HG03571 (cell line): ENCODE results near the gene ASTL.

Source experiments
- ATAC-seq: cut with Tn5 transposase; IDR thresholded peaks from one replicate; pipeline ENCODE4 v1.9.1; 2021; ENCODE audit not compliant: unreplicated experiment

The ASTL gene

DNA sequence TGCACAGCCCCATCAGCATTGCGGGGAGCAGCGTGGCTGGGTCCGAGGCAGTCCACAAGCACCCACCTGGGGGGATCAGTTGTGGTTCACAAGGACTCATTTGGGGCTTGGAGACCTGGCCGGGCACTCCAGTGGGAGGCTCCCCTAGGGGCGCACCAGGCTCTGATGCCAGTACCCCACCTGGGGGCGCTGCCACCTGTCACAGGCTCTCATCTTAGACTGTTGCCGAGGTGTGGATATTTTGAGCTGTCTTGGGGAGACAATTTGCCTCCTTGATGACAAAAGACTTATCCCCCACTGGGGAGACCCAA lies 25.0 kb downstream of the ASTL start:
- no peak for ATAC-seq

- no peak for ATAC-seq
Observed at GRCh38 chr2:96112501-96113366, 25.6 kb downstream of the ASTL start.

- no peak for ATAC-seq
Observed at GRCh38 chr2:96111823-96112500, 26.3 kb downstream of the ASTL start.

DNA sequence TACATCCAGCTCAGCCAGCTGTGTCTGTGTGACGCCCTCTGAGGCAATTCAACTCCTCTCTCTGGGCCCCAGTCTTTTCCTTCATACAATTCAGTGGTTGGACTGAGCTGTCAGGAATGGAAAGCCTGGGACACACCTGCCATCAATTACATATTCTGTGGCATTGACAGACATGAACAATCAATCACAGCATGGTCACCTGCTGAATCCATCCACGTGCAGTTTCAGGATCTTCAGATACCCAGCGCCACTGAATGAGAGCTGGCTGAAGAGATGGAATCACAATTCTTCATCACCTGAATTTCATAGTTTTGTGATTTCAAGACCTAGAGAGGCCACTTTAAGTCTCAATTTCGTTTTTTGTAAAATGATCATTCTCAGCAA lies 27.1 kb downstream of the ASTL start:
- ATAC-seq: no peak

DNA sequence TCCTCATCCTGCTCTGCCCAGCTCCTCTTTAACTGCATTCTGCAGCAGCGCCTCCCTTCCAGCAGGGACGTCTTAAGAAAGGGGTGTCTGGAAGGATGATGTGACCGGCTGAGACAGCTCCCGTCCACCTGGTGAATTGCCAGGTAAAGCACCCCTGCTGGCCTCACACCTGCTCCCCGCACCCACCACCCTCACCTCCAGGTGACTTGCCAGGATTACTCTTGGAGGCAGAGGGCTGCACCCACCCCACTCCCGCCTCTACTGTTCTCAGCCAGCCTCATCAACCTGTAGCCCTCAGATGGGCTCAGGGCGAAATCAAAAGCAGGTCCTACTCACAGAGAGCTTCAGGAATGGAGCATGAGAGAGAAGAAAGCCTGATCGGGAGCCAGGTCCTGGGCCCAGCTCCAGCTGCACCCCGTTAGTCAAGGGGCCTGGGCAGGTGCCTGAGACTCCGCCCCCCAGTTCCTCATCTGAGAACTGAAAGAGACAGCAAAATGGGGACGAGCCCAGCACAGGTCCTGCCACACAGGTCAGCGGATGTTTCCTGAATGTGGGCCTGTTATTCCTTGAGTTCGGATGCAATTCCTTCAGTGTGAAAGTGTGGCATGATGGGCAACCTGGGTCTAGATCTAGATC lies 27.6 kb downstream of the ASTL start:
- no peak for ATAC-seq

- no peak for ATAC-seq
Observed at GRCh38 chr2:96109931-96110511, 28.3 kb downstream of the ASTL start.

DNA sequence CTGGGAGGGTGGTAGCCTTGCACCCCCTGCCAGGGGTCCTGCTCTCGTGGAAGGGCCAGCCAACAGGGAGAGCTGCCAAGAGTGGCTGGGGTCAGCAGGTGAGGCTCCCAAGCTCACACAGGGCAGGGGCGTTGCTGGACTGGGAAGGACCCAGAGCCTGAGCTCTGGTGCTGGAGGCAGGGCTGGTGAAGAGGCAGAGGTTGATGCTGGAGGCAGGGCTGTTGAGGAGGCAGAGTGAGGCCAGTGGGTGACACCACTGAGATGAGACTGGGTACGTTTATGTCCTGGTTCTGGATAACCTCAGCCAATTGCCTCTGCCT lies 29.0 kb downstream of the ASTL start:
- ATAC-seq: no peak

DNA sequence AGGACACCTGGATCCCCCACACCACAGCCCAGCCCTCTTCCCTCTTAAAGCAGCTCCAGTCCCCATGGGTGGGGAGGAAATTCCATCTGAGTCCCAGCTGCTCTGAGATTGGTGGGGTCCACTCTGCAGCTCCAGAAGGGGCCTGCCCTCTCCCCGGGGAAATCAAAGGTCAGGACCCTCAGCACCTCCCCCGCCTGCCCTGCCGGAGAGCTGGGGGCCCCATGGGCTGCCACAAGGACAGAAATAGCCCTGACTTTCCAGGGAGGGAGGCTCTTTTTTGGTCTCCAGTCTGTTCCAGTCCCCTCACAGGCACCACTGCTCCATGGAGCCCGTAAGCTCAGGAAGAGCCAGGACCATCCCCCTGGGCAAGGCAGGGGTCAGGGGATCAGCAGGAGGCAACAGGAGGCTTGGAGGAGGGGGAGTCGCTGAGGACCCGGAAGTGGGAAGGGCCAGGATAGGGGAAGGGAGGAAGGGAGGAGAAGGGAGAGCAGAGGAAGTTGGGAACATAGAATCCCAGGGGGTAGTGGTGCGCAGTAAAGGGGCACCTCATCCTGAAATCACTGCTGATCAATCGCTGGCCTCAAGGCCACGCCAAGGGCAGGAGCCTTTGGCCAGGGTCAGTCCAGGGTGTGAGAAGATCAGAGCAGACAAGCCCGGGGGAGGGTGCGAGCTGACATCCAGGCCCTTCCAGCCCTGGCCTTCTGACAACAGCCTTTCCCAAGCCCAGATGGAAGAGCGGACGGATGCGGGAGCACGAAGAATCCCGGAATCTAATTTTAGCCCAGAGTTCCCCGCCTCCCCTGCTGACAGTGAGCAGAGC lies 29.6 kb downstream of the ASTL start:
- ATAC-seq: no peak

DNA sequence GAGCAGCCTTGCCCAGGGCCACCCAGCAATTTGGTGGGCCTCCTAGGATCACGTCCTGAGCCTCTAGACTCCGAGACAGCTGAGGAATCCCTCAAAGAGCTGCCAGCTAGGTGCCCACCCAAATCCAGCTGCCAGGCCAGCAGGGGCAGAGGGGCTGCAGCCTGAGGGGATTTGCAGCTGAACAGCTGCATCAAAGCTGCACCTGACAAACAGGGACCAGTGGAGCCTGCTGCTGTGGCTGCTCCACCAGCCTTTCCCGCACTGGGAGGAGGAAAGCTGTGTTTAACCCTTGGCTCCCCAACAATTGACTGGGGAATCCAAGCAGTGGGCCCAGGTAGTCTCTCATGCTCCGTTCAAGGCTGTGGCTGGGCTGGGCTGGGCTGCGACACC lies 30.2 kb downstream of the ASTL start:
- no peak for ATAC-seq

DNA sequence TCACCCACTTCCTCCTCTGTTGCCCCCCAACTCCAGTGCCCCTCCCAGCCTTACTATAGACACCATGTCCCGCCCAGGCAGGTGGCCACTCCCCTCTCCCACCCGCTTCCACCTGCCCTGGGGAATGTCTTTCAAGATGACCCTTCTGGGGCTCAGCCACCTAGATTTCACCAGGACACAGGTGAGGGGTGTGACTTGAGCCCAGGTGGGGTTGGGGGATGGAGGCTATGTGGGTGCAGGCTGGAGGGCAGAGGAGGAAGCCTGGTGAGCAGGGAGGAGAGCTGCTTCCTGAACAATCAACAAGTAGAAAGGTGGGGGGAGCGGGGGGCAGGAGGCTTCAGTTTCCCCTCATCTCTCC lies 30.6 kb downstream of the ASTL start:
- no peak for ATAC-seq

DNA sequence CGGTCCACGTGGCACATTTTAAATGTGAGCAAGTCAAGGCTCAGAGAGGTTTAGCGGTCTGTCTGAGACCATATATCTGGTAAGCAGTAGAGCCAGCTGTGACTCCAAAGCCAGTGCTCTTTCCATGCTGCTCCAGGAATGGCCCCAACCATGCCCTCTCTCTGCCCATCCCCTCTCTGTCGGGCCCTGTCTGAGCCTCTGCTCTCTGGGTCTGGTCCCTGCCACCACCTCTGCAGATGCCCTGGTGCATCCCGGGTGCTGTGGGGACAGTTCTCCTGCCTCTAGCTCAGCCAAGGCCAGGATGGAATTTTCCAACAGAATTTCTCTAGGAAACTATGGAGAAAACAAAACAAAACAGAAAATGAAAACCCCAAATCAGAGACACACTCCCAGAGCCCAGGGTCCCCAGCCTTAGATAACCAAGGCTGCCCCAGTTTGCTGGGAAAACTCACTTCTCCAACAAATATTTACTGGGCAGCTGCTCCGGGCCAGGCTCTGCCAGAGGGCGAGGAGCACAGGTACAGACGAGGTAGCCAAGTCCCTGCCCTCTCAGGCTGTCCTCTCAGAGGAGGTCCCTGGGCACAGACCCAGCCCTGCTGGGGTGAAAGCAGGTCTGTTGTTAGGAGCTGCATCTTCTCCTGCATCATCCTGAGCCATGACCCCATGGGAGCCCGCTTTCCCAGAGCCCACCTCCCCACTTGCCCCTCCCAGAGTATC lies 31.2 kb downstream of the ASTL start:
- ATAC-seq: no peak

GRCh38 chr2:96105994-96106715 lies 32.1 kb downstream of the ASTL start:
- ATAC-seq: no peak

- ATAC-seq: no peak
Observed at GRCh38 chr2:96105152-96105915, 33.0 kb downstream of the ASTL start.

DNA sequence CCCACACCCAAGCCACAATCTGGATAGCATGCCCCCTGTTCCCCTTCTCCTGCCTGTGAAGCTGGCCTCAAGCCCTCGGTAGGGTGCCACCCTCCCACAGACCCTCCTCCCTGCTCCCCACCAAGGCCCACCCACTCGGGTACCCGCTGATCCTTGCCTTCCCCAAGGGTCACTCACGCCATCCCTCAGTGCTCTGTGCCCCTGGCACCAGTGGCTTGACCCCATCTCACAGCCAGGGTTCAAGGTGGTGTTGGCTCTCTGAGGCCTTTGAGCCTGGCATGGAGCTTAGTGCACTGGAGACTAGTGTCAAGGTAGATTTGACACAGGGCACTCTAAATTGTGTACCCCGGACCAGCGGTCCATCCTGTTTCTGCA lies 33.8 kb downstream of the ASTL start:
- ATAC-seq: no peak

GRCh38 chr2:96103761-96104486 lies 34.4 kb downstream of the ASTL start:
- no peak for ATAC-seq

DNA sequence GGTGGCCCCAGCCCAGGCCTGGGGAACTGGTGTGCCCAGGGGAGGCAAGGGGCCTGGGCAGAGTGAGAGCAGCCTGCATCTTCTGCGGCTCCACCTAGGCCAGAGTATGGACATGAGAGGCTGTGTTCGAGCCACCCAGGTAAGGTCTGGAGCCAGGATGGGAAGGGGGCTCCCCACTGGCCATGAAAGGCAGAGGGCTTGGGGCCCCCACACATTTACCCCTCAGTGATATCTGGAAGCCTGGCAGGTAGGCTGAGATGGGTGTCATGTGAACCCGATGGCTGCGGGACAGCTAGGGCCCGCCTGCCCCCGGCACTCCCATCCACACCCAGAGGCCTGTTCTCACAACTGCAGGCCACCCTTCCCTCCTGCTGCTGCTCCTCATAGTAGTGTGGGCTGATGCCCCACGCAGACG lies 35.1 kb downstream of the ASTL start:
- ATAC-seq: no peak

DNA sequence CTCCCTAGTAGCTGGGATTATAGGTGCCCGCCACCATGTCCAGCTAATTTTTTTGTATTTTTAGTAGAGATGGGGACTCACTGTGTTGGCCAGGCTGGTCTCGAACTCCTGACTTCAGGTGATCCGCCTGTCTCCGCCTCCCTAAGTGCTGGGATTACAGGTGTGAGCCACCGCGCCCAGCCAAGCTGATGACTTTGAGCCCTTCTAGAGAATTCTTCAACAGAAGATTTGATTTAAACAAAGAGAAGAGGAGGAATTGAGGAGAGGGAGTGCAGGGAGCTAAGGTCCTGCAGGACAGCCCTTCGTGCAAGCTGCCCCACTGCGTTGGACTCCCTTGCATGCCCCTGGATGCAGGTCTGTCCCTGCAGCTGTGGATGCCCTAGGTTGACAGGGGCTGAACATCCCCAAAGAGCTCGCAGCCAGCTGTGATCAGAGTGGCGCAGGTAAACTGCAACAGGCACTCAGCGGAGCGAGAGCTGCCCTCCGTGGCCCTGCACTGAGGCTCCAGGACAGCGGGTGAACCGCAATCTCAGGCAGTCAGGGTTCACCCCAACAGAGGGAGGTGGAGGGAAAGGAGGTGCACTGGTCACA lies 35.6 kb downstream of the ASTL start:
- no peak for ATAC-seq

DNA sequence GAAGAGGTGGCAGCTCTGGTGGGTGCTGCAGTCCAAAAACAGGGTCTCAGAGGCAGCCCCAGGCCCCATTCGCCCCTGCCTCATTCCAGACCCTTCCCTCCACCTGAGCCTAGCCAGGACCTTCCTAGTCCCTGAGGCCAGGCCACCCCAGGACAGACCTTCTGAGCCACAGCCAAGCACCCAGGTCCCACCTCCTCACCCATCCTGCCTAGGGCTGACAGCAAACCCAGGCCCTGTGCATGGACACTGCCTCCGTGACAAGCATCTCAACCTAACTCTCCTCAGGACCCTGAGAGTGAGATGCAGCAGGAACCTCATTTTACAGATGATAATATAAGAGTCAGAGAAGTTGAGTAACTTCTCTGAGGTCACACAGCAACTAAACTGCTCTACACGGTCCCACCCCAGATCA lies 37.4 kb downstream of the ASTL start:
- ATAC-seq: no peak
